DMS53 treated with DMSO at 0.1 percent for 48 hours (cell line): ENCODE measurements around the gene FAM8A1.
"Not testable (repeated sequence)": the region's sequence is repeated elsewhere in the genome, so short reads cannot be mapped to it uniquely, and the experiment has no call there.

Source experiments
- DNase-seq: peaks from one replicate; lab custom pipeline; 2025; ENCODE audit not compliant: unreplicated experiment; lab: John Stamatoyannopoulos, UW

FAM8A1 gene

GRCh38 chr6:17599877-17600526, at the start of gene FAM8A1:
FAM8A1 (plus strand) TSS chr6:17600302; CDS start chr6:17600410, 108 bp downstream.
- peak; percentile 79 for DNase-seq

GRCh38 chr6:17551383-17551958, 48.6 kb upstream of the FAM8A1 start:
- DNase-seq: no peak

GRCh38 chr6:17552861-17553260, 47.2 kb upstream of the FAM8A1 start:
- no peak for DNase-seq

GRCh38 chr6:17556014-17556413, 44.1 kb upstream of the FAM8A1 start:
- DNase-seq: no peak

GRCh38 chr6:17562636-17563035, 37.5 kb upstream of the FAM8A1 start:
- DNase-seq: no peak

GRCh38 chr6:17565399-17565798, 34.7 kb upstream of the FAM8A1 start:
- no peak for DNase-seq

GRCh38 chr6:17574866-17575560, 25.1 kb upstream of the FAM8A1 start:
- no peak for DNase-seq

- no peak for DNase-seq
Measured at GRCh38 chr6:17577059-17577458, 23.0 kb upstream of the FAM8A1 start.

- no peak for DNase-seq
Measured at GRCh38 chr6:17580518-17581048, 19.5 kb upstream of the FAM8A1 start.

- not testable (repeated sequence) for DNase-seq
Measured at GRCh38 chr6:17581282-17581681, 18.8 kb upstream of the FAM8A1 start.

GRCh38 chr6:17583811-17584210, 16.3 kb upstream of the FAM8A1 start:
- DNase-seq: no peak

GRCh38 chr6:17584241-17584803, 15.8 kb upstream of the FAM8A1 start:
- peak; percentile 69 for DNase-seq

- no peak for DNase-seq
Measured at GRCh38 chr6:17585766-17586490, 14.2 kb upstream of the FAM8A1 start.

GRCh38 chr6:17586623-17587022, 13.5 kb upstream of the FAM8A1 start:
- DNase-seq: not testable (repeated sequence)

- no peak for DNase-seq
Measured at GRCh38 chr6:17588011-17588410, 12.1 kb upstream of the FAM8A1 start.

GRCh38 chr6:17589406-17590096, 10.6 kb upstream of the FAM8A1 start:
- DNase-seq: peak; percentile 88

- no peak for DNase-seq
Measured at GRCh38 chr6:17591287-17591686, 8.8 kb upstream of the FAM8A1 start.

- DNase-seq: no peak
Measured at GRCh38 chr6:17593246-17593645, 6.9 kb upstream of the FAM8A1 start.

GRCh38 chr6:17596085-17596484, 4.0 kb upstream of the FAM8A1 start:
- no peak for DNase-seq
